ENCODE data around the gene EPN2.

The EPN2 gene

GRCh38 chr17:19335951-19336631 lies 98.9 kb downstream of the EPN2 start:
- H3K4me3 ChIP-seq = no peak overlapping the region
- H3K27ac ChIP-seq = no peak overlapping the region
- no peak for TF ChIP-seq CTCF (IDR thresholded peaks at IDR 0.05)
- no peak for DNase-seq (ENCODE audit: low spot score)

- Histone ChIP-seq H3K4me3 (no peak overlapping the region), H3K27ac (peak overlapping the region in 1 of 2 donors; percentile 21)
- DNase-seq (ENCODE audit: low spot score) = no peak
- peak; percentile 67 for TF ChIP-seq CTCF (IDR thresholded peaks at IDR 0.05)
Measured at GRCh38 chr17:19336938-19337711, 100.0 kb downstream of the EPN2 start.

GRCh38 chr17:19337712-19338023 lies 100.5 kb downstream of the EPN2 start:
- TF ChIP-seq CTCF (IDR thresholded peaks at IDR 0.05) = no peak
- no peak for DNase-seq (ENCODE audit: low spot score)
- Histone ChIP-seq H3K27ac (peak overlapping the region in 1 of 2 donors; percentile 6), H3K4me3 (no peak overlapping the region)

DNA sequence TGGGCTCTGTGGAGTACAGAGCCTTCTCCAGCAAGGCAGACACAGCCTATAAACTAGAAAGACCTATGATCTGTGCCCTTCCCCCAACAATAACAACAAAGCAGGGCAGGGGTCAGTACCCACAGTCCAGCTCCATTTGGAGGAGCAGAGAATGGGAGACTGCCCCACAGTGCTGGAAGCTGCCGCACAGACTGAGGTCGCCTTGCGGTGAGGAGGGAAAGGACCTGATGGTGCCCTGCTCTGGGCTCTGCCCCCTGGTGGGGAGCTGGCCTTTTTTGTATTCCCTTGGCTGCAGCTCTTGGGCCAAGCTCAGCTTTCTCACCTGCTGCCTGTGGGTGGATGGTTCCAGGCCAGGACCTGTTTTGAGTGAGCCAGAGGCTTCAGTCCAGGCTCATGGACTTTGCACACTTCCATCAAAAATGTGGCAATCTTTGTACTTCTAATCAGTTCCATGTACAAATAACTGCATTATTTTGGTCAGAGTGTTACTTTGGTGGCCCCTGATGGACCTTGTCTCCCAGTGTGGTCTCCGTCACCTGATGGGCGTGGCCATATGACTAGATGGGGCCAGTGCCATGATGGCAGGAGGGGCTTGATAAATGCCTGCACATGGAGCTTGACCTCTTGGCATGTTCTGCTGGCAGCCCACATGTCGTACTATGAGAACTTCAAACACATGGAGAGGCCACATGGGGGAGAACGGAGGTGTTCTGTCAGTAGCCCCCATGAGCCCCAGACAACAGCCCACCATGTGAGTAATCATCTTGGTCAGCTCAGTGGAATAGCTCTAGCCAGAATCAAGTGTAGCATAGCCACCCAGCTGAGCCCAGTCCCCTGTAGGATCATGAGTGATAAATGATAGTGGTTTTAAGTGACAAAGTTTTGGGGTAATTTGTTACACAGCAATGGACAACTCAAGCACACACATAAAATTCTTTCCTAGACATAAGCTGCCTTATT lies 101.1 kb downstream of the EPN2 start:
- no peak for DNase-seq (ENCODE audit: low spot score)
- Histone ChIP-seq H3K27ac (peak overlapping the region in 1 of 2 donors; percentile 6), H3K4me3 (no peak overlapping the region)
- peak; percentile 36 for TF ChIP-seq CTCF (IDR thresholded peaks at IDR 0.05)

GRCh38 chr17:19339341-19339815 lies 102.2 kb downstream of the EPN2 start:
- Histone ChIP-seq H3K4me3 (no peak overlapping the region), H3K27ac (no peak overlapping the region)
- no peak for DNase-seq (ENCODE audit: low spot score)
- TF ChIP-seq CTCF (IDR thresholded peaks at IDR 0.05) = no peak

GRCh38 chr17:19341211-19341631 lies 104.1 kb downstream of the EPN2 start:
- no peak for DNase-seq (ENCODE audit: low spot score)
- H3K4me3 ChIP-seq = no peak overlapping the region
- H3K27ac ChIP-seq = no peak overlapping the region
- no peak for TF ChIP-seq CTCF (IDR thresholded peaks at IDR 0.05)
